SU-DHL-6 (cell line): ENCODE results near the gene CCDC73.

Experiments
- CTCF ChIP-seq: fragments of 200-600 bp; sonication (generic); IDR thresholded peaks from one replicate; pipeline ENCODE4 v1.5.1; 2017; ENCODE audit warnings: antibody characterized with exemption, mild to moderate bottlenecking, low read length, moderate library complexity; ENCODE audit not compliant: insufficient read depth, poor library complexity, severe bottlenecking
- EZH2phosphoT487 ChIP-seq: fragments of 200-600 bp; sonication (generic), shearing (Covaris generic); conservative IDR thresholded peaks from 2 replicates; pipeline ENCODE4 v1.6.1; 2018; ENCODE audit warnings: mild to moderate bottlenecking, antibody characterized with exemption, low read length, moderate library complexity, mixed read lengths

GRCh38 chr11:32576456-32576855, 218.0 kb downstream of the CCDC73 start:
- TF ChIP-seq CTCF (no peak), EZH2phosphoT487 (no peak)
